H9 (cell line): ENCODE results near the gene ABCA1. TPM values are rescaled to one million over a fixed set of nuclear protein-coding genes. Genes with fewer than 3 reads are reported as not detected.

Experiments
- DNase-seq: peaks from one replicate; pipeline ENCODE4 v3.0.0-alpha.2; 2017
- H2AFZ ChIP-seq: one replicate; pipeline ENCODE4 v1.6.1; 2013; ENCODE audit warnings: mild to moderate bottlenecking, low read length, control low read depth, moderate library complexity
- H2AK5ac ChIP-seq: 2 replicates; pipeline ENCODE4 v1.6.1; 2013; ENCODE audit warnings: low read length, control low read depth, mixed read lengths; ENCODE audit not compliant: insufficient read length
- H2BK120ac ChIP-seq: one replicate; pipeline ENCODE4 v1.6.1; 2013; ENCODE audit warnings: low read depth, mild to moderate bottlenecking, low read length, control low read depth, inconsistent platforms; ENCODE audit not compliant: poor library complexity, severe bottlenecking
- H2BK12ac ChIP-seq: 2 replicates; pipeline ENCODE4 v1.6.1; 2013; ENCODE audit warnings: low read length, control low read depth, mixed read lengths, low read depth; ENCODE audit not compliant: insufficient read length
- H2BK15ac ChIP-seq: 2 replicates; pipeline ENCODE4 v1.6.1; 2013; ENCODE audit warnings: low read depth, low read length, control low read depth
- H2BK20ac ChIP-seq: one replicate; pipeline ENCODE4 v1.6.1; 2013; ENCODE audit warnings: low read depth, mild to moderate bottlenecking, low read length, control low read depth, inconsistent platforms; ENCODE audit not compliant: poor library complexity, severe bottlenecking
- H2BK5ac ChIP-seq: 2 replicates; pipeline ENCODE4 v1.6.1; 2013; ENCODE audit warnings: low read length, control low read depth, mixed read lengths; ENCODE audit not compliant: insufficient read length
- H3K14ac ChIP-seq: 2 replicates; pipeline ENCODE4 v1.6.1; 2013; ENCODE audit warnings: low read length, control low read depth; ENCODE audit not compliant: insufficient read depth
- H3K18ac ChIP-seq: 2 replicates; pipeline ENCODE4 v1.6.1; 2013; ENCODE audit warnings: low read depth, mild to moderate bottlenecking, mixed read lengths, low read length, control low read depth; ENCODE audit not compliant: insufficient read length
- H3K23ac ChIP-seq: 2 replicates; pipeline ENCODE4 v1.6.1; 2013; ENCODE audit warnings: low read length, control low read depth, mixed read lengths, low read depth; ENCODE audit not compliant: insufficient read length
- H3K23me2 ChIP-seq: 2 replicates; pipeline ENCODE4 v1.6.1; 2013; ENCODE audit warnings: low read depth, mild to moderate bottlenecking, mixed read lengths, low read length, control low read depth; ENCODE audit not compliant: insufficient read length, poor library complexity, severe bottlenecking
- H3K27ac ChIP-seq: 2 replicates; pipeline ENCODE4 v1.5.1; 2013; ENCODE audit warnings: low read length, control low read depth, mixed read lengths, low read depth; ENCODE audit not compliant: insufficient read length
- H3K27me3 ChIP-seq: 2 replicates; pipeline ENCODE4 v1.6.1; 2013; ENCODE audit warnings: low read length, control low read depth, inconsistent platforms; ENCODE audit not compliant: insufficient read depth
- H3K4ac ChIP-seq: 2 replicates; pipeline ENCODE4 v1.6.1; 2013; ENCODE audit warnings: low read depth, mild to moderate bottlenecking, control low read depth, inconsistent platforms, low read length, moderate library complexity
- H3K4me1 ChIP-seq: 2 replicates; pipeline ENCODE4 v1.6.1; 2013; ENCODE audit warnings: low read length, control low read depth, inconsistent platforms; ENCODE audit not compliant: insufficient read depth
- H3K4me2 ChIP-seq: 2 replicates; pipeline ENCODE4 v1.6.1; 2013; ENCODE audit warnings: low read length, control low read depth, mixed read lengths; ENCODE audit not compliant: insufficient read length, insufficient read depth
- H3K56ac ChIP-seq: 2 replicates; pipeline ENCODE4 v1.6.1; 2013; ENCODE audit warnings: low read depth, mild to moderate bottlenecking, mixed read lengths, low read length, control low read depth; ENCODE audit not compliant: insufficient read length
- H3K79me1 ChIP-seq: 2 replicates; pipeline ENCODE4 v1.6.1; 2013; ENCODE audit warnings: low read depth, mild to moderate bottlenecking, moderate library complexity, low read length, control low read depth, inconsistent platforms; ENCODE audit not compliant: insufficient read depth, poor library complexity, severe bottlenecking
- H3K79me2 ChIP-seq: 2 replicates; pipeline ENCODE4 v1.6.1; 2013; ENCODE audit warnings: low read length, control low read depth, inconsistent platforms; ENCODE audit not compliant: insufficient read depth
- H3K9ac ChIP-seq: 2 replicates; pipeline ENCODE4 v1.6.1; 2013; ENCODE audit warnings: low read length, control low read depth, mixed read lengths; ENCODE audit not compliant: insufficient read length; ENCODE audit errors: extremely low read depth
- H3K9me3 ChIP-seq: one replicate; pipeline ENCODE4 v1.6.1; 2013; ENCODE audit warnings: low read depth, low read length, inconsistent platforms; ENCODE audit not compliant: control insufficient read depth
- H3T11ph ChIP-seq: one replicate; pipeline ENCODE4 v1.6.1; 2013; ENCODE audit warnings: mild to moderate bottlenecking, low read length, control low read depth, inconsistent platforms
- H4K20me1 ChIP-seq: one replicate; pipeline ENCODE4 v1.6.1; 2013; ENCODE audit not compliant: control insufficient read depth, insufficient read length, insufficient read depth
- H4K5ac ChIP-seq: 2 replicates; pipeline ENCODE4 v1.6.1; 2013; ENCODE audit warnings: low read depth, mild to moderate bottlenecking, mixed read lengths, low read length, control low read depth; ENCODE audit not compliant: insufficient read length
- H4K8ac ChIP-seq: replicated peaks from 2 replicates; pipeline ENCODE4 v1.6.1; 2013; ENCODE audit warnings: low read length, control low read depth, mixed read lengths, low read depth; ENCODE audit not compliant: insufficient read length
- H4K91ac ChIP-seq: 2 replicates; pipeline ENCODE4 v1.6.1; 2013; ENCODE audit warnings: low read depth, mild to moderate bottlenecking, moderate library complexity, mixed read lengths, low read length, control low read depth; ENCODE audit not compliant: insufficient read length
- H3K27ac Mint-ChIP-seq, 3 experiments: 2 replicates in 2 of 3; 3 replicates in 1 of 3; pipeline ENCODE4 v1.8.0; 2020 to 2021; ENCODE audit warnings: mixed read lengths in 3 of 3, mild to moderate bottlenecking in 1 of 3, moderate library complexity in 1 of 3
- H3K27me3 Mint-ChIP-seq: 2 replicates; pipeline ENCODE4 v1.8.0; 2021; ENCODE audit warnings: low read depth, mild to moderate bottlenecking, moderate library complexity, mixed read lengths
- H3K36me3 Mint-ChIP-seq, 3 experiments: 2 replicates in 2 of 3; 3 replicates in 1 of 3; pipeline ENCODE4 v1.8.0; 2020 to 2021; ENCODE audit warnings: low read depth in 3 of 3, mixed read lengths in 3 of 3; ENCODE audit not compliant: insufficient read depth in 1 of 3
- H3K4me1 Mint-ChIP-seq, 2 experiments: 2 replicates each; pipeline ENCODE4 v1.8.0; 2020; ENCODE audit warnings: mixed read lengths in 2 of 2
- H3K4me3 Mint-ChIP-seq, 2 experiments: 2 replicates in 1 of 2; 3 replicates in 1 of 2; pipeline ENCODE4 v1.8.0; 2020 to 2021; ENCODE audit warnings: mild to moderate bottlenecking in 2 of 2, mixed read lengths in 2 of 2, moderate library complexity in 1 of 2
- H3K9me3 Mint-ChIP-seq, 2 experiments: 2 replicates in 1 of 2; 3 replicates in 1 of 2; pipeline ENCODE4 v1.8.0; 2020; ENCODE audit warnings: mild to moderate bottlenecking in 2 of 2, mixed read lengths in 2 of 2, moderate library complexity in 1 of 2
- CTCF ChIP-seq: fragments of 200-600 bp; sonication (generic); conservative IDR thresholded peaks from 3 replicates; pipeline ENCODE4 v1.8.0; 2021; ENCODE audit warnings: antibody characterized with exemption, mild to moderate bottlenecking
- WGBS: extraction: QIAGEN DNeasy Blood & Tissue Kit; methylation state at CpG from one replicate; pipeline ENCODE4 v1.1.7; 2013; ENCODE audit warnings: missing lambda C conversion rate, low lambda C conversion rate, mixed read lengths; ENCODE audit not compliant: insufficient read length; ENCODE audit errors: extremely low coverage; 5-methylcytosine and 5-hydroxymethylcytosine counted together
- total RNA-seq: library from RNA; stranded (reverse); gene quantifications from 2 replicates; pipeline ENCODE4 v1.2.1, GENCODE V29; 2021

Gene ABCA1
- total RNA-seq, 1 experiment from 2014 or later = 16.6 TPM

GRCh38 chr9:104767507-104767906, 160.4 kb downstream of the ABCA1 start:
- Histone ChIP-seq H3K56ac (no peak overlapping the region), H3K27me3 (no peaks in the 10 kb centered on the region), H3K4me1 (no peaks in the 10 kb centered on the region), H3K27ac (no peak overlapping the region), H4K5ac (no peak overlapping the region), H3K79me2 (no peaks in the 10 kb centered on the region), H2BK12ac (no peak overlapping the region), H3K9ac (no peak overlapping the region), H2AFZ (no peak overlapping the region), H2BK15ac (no peak overlapping the region), H3K79me1 (no peaks in the 10 kb centered on the region), H2BK5ac (no peak overlapping the region), H3T11ph (no peak overlapping the region), H3K4ac (no peak overlapping the region), H3K14ac (no peak overlapping the region), H3K4me2 (no peak overlapping the region), H2BK20ac (no peak overlapping the region), H4K8ac (no peak overlapping the region), H2AK5ac (no peak overlapping the region), H4K20me1 (no peaks in the 10 kb centered on the region), H4K91ac (no peak overlapping the region), H3K23ac (no peak overlapping the region), H3K23me2 (no peaks in the 10 kb centered on the region), H2BK120ac (no peak overlapping the region), H3K18ac (no peak overlapping the region), H3K9me3 (no peaks in the 10 kb centered on the region)
- Mint-ChIP-seq H3K4me1 (no peaks in the 10 kb centered on the region), H3K4me3 (no peak overlapping the region), H3K27ac (no peak overlapping the region), H3K9me3 (peaks cover 4 to 7% of the 10 kb centered on the region in 2 experiments; a peak in 4 of 5 replicates), H3K27me3 (peaks cover 16% of the 10 kb centered on the region), H3K36me3 (no peaks in the 10 kb centered on the region)
- no peak for TF ChIP-seq CTCF
- WGBS = no CpG with 5 or more reads among the region's 3 CpGs
- no peak for DNase-seq
